ENCODE results near the gene TMEM175.

TMEM175 gene

GRCh38 chr4:986428-986878 is 54.2 kb downstream of the TMEM175 start:
- H3K36me3 ChIP-seq (ENCODE audit: control insufficient read depth in 2 of 2, insufficient read depth in 1 of 2, low read length in 2 of 2) = peaks cover 0 to 4% of the 10 kb centered on the region in 2 experiments; a peak in 1 of 3 replicates
- ChIA-PET POLR2A (no interaction called here), CTCF (interaction anchor here (0.9 to 2.1 kb wide), 4 partner anchors 12 to 244 kb away, joined by 4 to 12 read pairs (median 4); no protein-coding TSS in a partner anchor)
- peak overlapping the region; percentile 36 for H3K4me3 ChIP-seq (ENCODE audit: low read depth, low read length)
- TF ChIP-seq ZBTB48 (tag by site-specific recombination; IDR thresholded peaks at IDR 0.05) = 0 out of 2 replicates have a peak, but pooled peaks have one; percentile 26
- peak; percentile 70 for TF ChIP-seq ZBTB17 (tag by site-specific recombination; IDR thresholded peaks at IDR 0.05)
- no peak for TF ChIP-seq ZNF791 (tag by site-specific recombination; IDR thresholded peaks at IDR 0.05)
- 0 out of 2 replicates have a peak, but pooled peaks have one; percentile 18 for TF ChIP-seq ZBTB10 (tag by site-specific recombination; IDR thresholded peaks at IDR 0.05)
- TF ChIP-seq KLF1 (tag by site-specific recombination; IDR thresholded peaks at IDR 0.05) = peak; percentile 28; the same call in 1 of the 2 replicates
- TF ChIP-seq ZNF610 (tag by site-specific recombination; IDR thresholded peaks at IDR 0.05; ENCODE audit: borderline replicate concordance) = no peak
- TF ChIP-seq PATZ1 (tag by site-specific recombination; IDR thresholded peaks at IDR 0.05) = peak; percentile 31
- peak; percentile 67 for TF ChIP-seq ZNF335 (tag by site-specific recombination; conservative IDR thresholded peaks at IDR 0.05)
- no peaks in the 10 kb centered on the region for H3K4me1 ChIP-seq (ENCODE audit: control insufficient read depth, insufficient read depth, low read length)
- no peaks in the 10 kb centered on the region for H3K9me3 ChIP-seq (ENCODE audit: control insufficient read depth, insufficient read depth, low read depth, low read length)
- no peak overlapping the region; the same call in 1 of the 2 replicates for H3K27ac ChIP-seq (ENCODE audit: extremely low read depth, low read depth, low read length)

- ChIA-PET POLR2A (no interaction called here), CTCF (interaction anchor here (0.6 to 2.1 kb wide), 4 partner anchors 12 to 245 kb away, joined by 3 to 12 read pairs (median 4); no protein-coding TSS in a partner anchor)
- Histone ChIP-seq H3K9me3 (ENCODE audit: control insufficient read depth, insufficient read depth, low read depth, low read length) (no peaks in the 10 kb centered on the region), H3K4me1 (ENCODE audit: control insufficient read depth, insufficient read depth, low read length) (no peaks in the 10 kb centered on the region), H3K36me3 (ENCODE audit: control insufficient read depth in 2 of 2, insufficient read depth in 1 of 2, low read length in 2 of 2) (peaks cover 0 to 4% of the 10 kb centered on the region in 2 experiments; a peak in 1 of 3 replicates), H3K4me3 (ENCODE audit: low read depth, low read length) (peak within 1 kb of the TSS; percentile 36), H3K27ac (ENCODE audit: extremely low read depth, low read depth, low read length) (no peak within 1 kb of the TSS; the same call in 1 of the 2 replicates)
- TF ChIP-seq CTCF (tag by site-specific recombination; IDR thresholded peaks at IDR 0.05) = peak; percentile 78
- TF ChIP-seq ZBTB44 (tag by site-specific recombination; IDR thresholded peaks at IDR 0.05) = 0 out of 2 replicates have a peak, but pooled peaks have one; percentile 9
- peak; percentile 94 for TF ChIP-seq GLIS2 (tag by site-specific recombination; IDR thresholded peaks at IDR 0.05)
- peak; percentile 93 for TF ChIP-seq GLIS1 (tag by site-specific recombination; IDR thresholded peaks at IDR 0.05)
- TF ChIP-seq ATF2 (tag by site-specific recombination; IDR thresholded peaks at IDR 0.05; ENCODE audit: low read depth) = no peak
- TF ChIP-seq ZFHX2 (tag by site-specific recombination; conservative IDR thresholded peaks at IDR 0.05) = peak; percentile 66
- no peak for TF ChIP-seq KLF1 (tag by site-specific recombination; IDR thresholded peaks at IDR 0.05)
- no peak for TF ChIP-seq ZNF184 (tag by site-specific recombination; IDR thresholded peaks at IDR 0.05)
- TF ChIP-seq ZBTB8A (tag by site-specific recombination; IDR thresholded peaks at IDR 0.05) = peak; percentile 54; the same call in 1 of the 2 replicates
- peak; percentile 79 for TF ChIP-seq ZBTB20 (tag by site-specific recombination; IDR thresholded peaks at IDR 0.05)
- peak; percentile 22; the same call in 1 of the 2 replicates for TF ChIP-seq ZBTB10 (tag by site-specific recombination; IDR thresholded peaks at IDR 0.05)
- TF ChIP-seq ZNF473 (tag by site-specific recombination; IDR thresholded peaks at IDR 0.05) = no peak
- no peak for TF ChIP-seq ZNF521 (tag by site-specific recombination; IDR thresholded peaks at IDR 0.05)
- TF ChIP-seq KLF9 (tag by site-specific recombination; IDR thresholded peaks at IDR 0.05; ENCODE audit: low read depth) = peak; percentile 67
Measured at GRCh38 chr4:986879-987623, 54.8 kb downstream of the TMEM175 start, which contains the start of gene IDUA. TSS of gene IDUA (plus strand) at chr4:987044. CDS start at chr4:987085, 41 bp downstream.

All from HEK293 (cell line).